Transverse colon (tissue), 3 donors: ENCODE data around the gene ANKRD49.

Experiments used
- EP300 ChIP-seq: sonication (generic); formaldehyde crosslinking; IDR thresholded peaks from one replicate; pipeline ENCODE4 v1.6.1; 2017; ENCODE audit warnings: antibody characterized with exemption, low read depth
- POLR2A ChIP-seq: fragments of 450-650 bp; IDR thresholded peaks from one replicate; pipeline ENCODE4 v1.6.1; 2016; ENCODE audit warnings: antibody characterized with exemption, mild to moderate bottlenecking, moderate library complexity
- TF ChIP-seq, protein P1 (sequence below), 5 experiments: fragments of 200-600 bp in 3 of 5; fragments of 450-650 bp in 2 of 5; sonication (generic) in 3 of 5; IDR thresholded peaks; 1 replicate in 2 of 5; 2 replicates in 3 of 5; pipeline ENCODE4 v1.5.1; 2016 to 2017; ENCODE audit warnings: antibody characterized with exemption in 5 of 5, inconsistent platforms in 3 of 5, mild to moderate bottlenecking in 2 of 5, moderate library complexity in 1 of 5

DNA sequence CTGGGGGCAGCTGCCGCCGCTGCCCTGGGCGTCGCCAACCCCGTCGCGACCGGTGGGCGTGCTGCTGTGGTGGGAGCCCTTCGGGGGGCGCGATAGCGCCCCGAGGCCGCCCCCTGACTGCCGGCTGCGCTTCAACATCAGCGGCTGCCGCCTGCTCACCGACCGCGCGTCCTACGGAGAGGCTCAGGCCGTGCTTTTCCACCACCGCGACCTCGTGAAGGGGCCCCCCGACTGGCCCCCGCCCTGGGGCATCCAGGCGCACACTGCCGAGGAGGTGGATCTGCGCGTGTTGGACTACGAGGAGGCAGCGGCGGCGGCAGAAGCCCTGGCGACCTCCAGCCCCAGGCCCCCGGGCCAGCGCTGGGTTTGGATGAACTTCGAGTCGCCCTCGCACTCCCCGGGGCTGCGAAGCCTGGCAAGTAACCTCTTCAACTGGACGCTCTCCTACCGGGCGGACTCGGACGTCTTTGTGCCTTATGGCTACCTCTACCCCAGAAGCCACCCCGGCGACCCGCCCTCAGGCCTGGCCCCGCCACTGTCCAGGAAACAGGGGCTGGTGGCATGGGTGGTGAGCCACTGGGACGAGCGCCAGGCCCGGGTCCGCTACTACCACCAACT lies 51.0 kb downstream of the ANKRD49 start:
- TF ChIP-seq, protein P1, sequence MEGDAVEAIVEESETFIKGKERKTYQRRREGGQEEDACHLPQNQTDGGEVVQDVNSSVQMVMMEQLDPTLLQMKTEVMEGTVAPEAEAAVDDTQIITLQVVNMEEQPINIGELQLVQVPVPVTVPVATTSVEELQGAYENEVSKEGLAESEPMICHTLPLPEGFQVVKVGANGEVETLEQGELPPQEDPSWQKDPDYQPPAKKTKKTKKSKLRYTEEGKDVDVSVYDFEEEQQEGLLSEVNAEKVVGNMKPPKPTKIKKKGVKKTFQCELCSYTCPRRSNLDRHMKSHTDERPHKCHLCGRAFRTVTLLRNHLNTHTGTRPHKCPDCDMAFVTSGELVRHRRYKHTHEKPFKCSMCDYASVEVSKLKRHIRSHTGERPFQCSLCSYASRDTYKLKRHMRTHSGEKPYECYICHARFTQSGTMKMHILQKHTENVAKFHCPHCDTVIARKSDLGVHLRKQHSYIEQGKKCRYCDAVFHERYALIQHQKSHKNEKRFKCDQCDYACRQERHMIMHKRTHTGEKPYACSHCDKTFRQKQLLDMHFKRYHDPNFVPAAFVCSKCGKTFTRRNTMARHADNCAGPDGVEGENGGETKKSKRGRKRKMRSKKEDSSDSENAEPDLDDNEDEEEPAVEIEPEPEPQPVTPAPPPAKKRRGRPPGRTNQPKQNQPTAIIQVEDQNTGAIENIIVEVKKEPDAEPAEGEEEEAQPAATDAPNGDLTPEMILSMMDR (IDR thresholded peaks at IDR 0.05) = no peak
- no peak for TF ChIP-seq EP300
- TF ChIP-seq POLR2A = no peak
